Stimulated activated CD4-positive, alpha-beta T cell treated with anti-CD3 and anti-CD28 coated beads, Interleukin-2, amount 100 ng/mL, for 24 hours (primary cell): ENCODE results near the gene SAP30.

Experiments used
- DNase-seq, 2 donors: peaks; one replicate each; pipeline ENCODE4 v3.0.0-alpha.2; 2020

The SAP30 gene

DNA sequence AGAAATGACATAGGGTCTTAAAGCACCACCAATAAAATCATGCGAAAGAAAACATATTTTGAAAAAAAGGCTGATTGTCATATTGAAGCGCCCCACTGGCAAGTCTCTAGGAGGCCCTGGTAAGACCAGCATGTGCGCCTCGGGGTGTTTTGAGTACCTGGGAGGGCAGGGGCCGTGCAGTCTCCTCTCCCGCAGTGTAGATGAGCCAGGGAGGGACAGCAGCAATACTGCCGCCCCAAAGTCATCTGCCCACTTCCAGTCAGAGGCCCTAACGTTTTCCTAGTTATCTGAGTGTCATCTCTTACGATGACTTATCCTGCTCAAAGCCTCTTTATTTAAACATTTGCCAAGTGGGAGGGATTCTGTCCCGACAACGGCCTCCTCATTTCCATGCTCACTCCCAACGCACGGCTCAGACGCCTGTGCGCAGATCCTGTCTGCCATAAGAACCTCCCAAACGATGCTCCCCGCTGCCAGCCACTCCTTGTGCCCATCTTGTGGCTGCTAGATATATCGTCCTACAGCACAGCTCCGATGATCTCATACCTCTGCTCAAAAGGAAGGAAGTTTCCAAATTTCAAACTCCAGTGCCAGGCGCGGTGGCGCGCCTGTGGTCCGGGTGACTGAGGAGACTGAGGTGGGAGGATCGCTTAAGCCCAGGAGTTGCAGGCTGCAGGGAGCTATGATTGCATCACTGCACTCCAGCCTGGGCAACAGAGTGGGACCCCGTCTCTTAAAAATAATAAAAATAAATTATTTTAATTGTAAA, 45.3 kb downstream of the SAP30 start:
- DNase-seq, result no peak

- DNase-seq, result no peak
Measured at GRCh38 chr4:173417833-173418232, 47.1 kb downstream of the SAP30 start.

DNA sequence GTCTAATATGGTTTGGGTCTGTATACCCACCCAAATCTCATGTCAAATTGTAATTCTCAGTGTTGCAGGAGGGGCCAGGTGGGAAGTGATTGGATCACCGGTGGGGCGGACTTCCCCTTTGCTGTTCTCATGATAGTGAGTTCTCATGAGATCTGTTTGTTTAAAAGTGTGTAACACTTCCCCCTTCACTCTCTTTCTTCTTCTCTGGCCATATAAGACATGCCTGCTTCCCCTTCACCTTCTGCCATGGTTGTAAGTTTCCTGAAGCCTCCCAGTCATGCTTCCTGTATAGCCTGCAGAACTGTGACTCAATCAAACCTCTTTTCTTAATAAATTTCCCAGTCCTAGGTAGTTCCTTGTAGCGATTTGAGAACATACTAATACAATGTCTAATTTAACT, 47.9 kb downstream of the SAP30 start:
- DNase-seq, result no peak

DNA sequence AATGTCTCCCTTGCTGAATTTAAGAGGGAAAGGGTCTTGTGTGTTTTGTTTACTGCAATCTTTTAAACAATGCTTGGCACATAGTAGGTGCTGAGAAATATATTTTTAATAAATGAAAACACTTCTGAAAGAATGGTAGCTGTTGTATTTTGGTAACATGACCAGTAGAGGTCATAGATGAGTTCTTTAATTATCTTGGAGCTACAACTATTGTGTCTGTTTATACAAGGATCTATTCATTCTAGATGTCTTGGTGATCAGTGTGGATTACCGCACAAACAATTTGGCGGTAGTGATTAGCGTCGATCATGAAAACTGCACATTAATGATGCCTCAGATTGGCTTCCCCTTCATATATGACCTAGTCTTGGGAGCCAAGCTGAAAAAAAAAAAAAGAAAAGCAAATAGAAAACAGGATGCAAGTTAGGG, 49.6 kb downstream of the SAP30 start:
- DNase-seq, result no peak

GRCh38 chr4:173420801-173421200, 50.0 kb downstream of the SAP30 start:
- no peak for DNase-seq

- DNase-seq, result no peak
Measured at GRCh38 chr4:173424899-173425805, 54.4 kb downstream of the SAP30 start.

- no peak for DNase-seq
Measured at GRCh38 chr4:173426064-173426463, 55.3 kb downstream of the SAP30 start.
